Psoas muscle (tissue), 8 donors: ENCODE data around the gene SGMS2. TPM values are rescaled to one million over a fixed set of nuclear protein-coding genes. Genes with fewer than 3 reads are reported as not detected.

ENCODE experiments used
- ATAC-seq, 4 donors: fragments of 200-7000 bp; cut with Tn5 transposase; one replicate each; pipeline ENCODE4 v1.9.1; 2020; ENCODE audit warnings: moderate library complexity in 3 of 4, mild to moderate bottlenecking in 2 of 4
- DNase-seq, 2 donors: peaks; one replicate each; pipeline ENCODE4 v3.0.0-alpha.2; 2020
- H3K27ac ChIP-seq: fragments of 200-600 bp; one replicate; pipeline ENCODE4 v1.8.0; 2022
- H3K27me3 ChIP-seq, 3 donors: fragments of 200-600 bp in 1 of 3; one replicate each; pipeline versions ENCODE4 v1.6.1 to v1.8.0; 2013 to 2022; ENCODE audit warnings: low read length in 2 of 3, mild to moderate bottlenecking in 2 of 3, moderate library complexity in 1 of 3; ENCODE audit not compliant: insufficient read depth in 3 of 3
- H3K36me3 ChIP-seq, 2 donors: fragments of 200-600 bp in 1 of 2; one replicate each; pipeline versions ENCODE4 v1.6.1 to v1.8.0; 2013 to 2022; ENCODE audit warnings: low read depth in 1 of 2, mild to moderate bottlenecking in 1 of 2, moderate library complexity in 1 of 2; ENCODE audit not compliant: insufficient read depth in 1 of 2
- H3K4me1 ChIP-seq: fragments of 200-600 bp; one replicate; pipeline ENCODE4 v1.8.0; 2022
- H3K4me3 ChIP-seq: fragments of 200-600 bp; one replicate; pipeline ENCODE4 v1.8.0; 2022; ENCODE audit warnings: mild to moderate bottlenecking
- H3K9me3 ChIP-seq: fragments of 200-600 bp; one replicate; pipeline ENCODE4 v1.8.0; 2022
- WGBS, 3 donors: extraction: QIAGEN DNeasy Blood & Tissue Kit; methylation state at CpG; one replicate each; pipeline versions ENCODE4 v1.1.6 to v1.1.7; 2013; 5-methylcytosine and 5-hydroxymethylcytosine counted together
- intact Hi-C, 2 donors: fragments of 100-400 bp; cut with DNase I; formaldehyde crosslinking; loops; one replicate each; pipeline versions ENCODE4 v1.11.0 to v1.14.2; 2022
- polyA plus RNA-seq, 3 donors: library from polyadenylated mRNA; stranded (reverse); fragments of 200-250 nt; gene quantifications; one replicate each; pipeline ENCODE4 v1.2.3, GENCODE V29; 2013
- total RNA-seq, 4 donors: library from RNA; stranded (reverse); fragmentation: NEBNext Ultra II Directional in 2 of 4; extraction: Animal tissue kit (Norgen Biotek cat#: 25700) in 2 of 4; gene quantifications; one replicate each; pipeline versions ENCODE4 v1.2.1 to v1.2.4, GENCODE V29; 2021 to 2023
- TF ChIP-seq, protein P1 (sequence below): fragments of 200-600 bp; IDR thresholded peaks from one replicate; pipeline ENCODE4 v1.8.0; 2022; ENCODE audit warnings: antibody characterized with exemption
- donor health status: healthy with polysubstance abuse.
- donor health status: DM: no; HTN: no; CAD: no; lungs with moderate emphysema.
- donor health status: Bipolar disorder and iron deficiency.
- donor health status: healthy.
- donor health status: DM: yes; HTN: yes; CAD: no.
- donor health status: DM: no; HTN: no; CAD: no.
- donor health status: DM: no; HTN: no; CAD: no.
- donor health status: DM: yes; HTN: yes; CAD: no.

The SGMS2 gene
- total and polyA plus RNA-seq, 7 donors, result 1.7 to 14.2 (median 8.7) TPM

DNA sequence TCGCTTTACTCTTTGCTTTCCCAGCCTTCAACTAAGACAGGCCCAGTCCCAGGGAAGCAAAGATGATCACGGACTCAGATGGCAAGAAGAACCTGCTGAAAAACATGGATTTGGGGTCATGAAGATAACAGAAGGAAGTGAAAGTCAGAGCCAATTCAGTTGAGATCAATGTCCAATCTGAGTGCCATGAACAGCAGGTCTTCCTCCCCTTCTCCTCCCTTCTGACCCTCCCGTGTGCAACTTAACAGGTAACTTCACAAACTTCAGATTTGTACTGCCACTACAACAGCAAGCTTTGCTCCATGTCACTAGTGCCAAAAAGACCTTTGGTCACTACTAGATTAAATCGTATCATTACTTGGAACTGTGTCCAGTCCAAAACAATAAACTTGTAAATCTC lies 15.5 kb upstream of the SGMS2 start:
- Histone ChIP-seq H3K36me3 (no peaks in the 10 kb centered on the region), H3K4me1 (no peaks in the 10 kb centered on the region), H3K27ac (no peak overlapping the region), H3K4me3 (no peak overlapping the region), H3K27me3 (peaks cover 0 to 2% (median 0%) of the 10 kb centered on the region in 3 donors), H3K9me3 (no peaks in the 10 kb centered on the region)
- intact Hi-C loops, result no loop called here
- ATAC-seq (no peak), DNase-seq (no peak)
- TF ChIP-seq, protein P1, sequence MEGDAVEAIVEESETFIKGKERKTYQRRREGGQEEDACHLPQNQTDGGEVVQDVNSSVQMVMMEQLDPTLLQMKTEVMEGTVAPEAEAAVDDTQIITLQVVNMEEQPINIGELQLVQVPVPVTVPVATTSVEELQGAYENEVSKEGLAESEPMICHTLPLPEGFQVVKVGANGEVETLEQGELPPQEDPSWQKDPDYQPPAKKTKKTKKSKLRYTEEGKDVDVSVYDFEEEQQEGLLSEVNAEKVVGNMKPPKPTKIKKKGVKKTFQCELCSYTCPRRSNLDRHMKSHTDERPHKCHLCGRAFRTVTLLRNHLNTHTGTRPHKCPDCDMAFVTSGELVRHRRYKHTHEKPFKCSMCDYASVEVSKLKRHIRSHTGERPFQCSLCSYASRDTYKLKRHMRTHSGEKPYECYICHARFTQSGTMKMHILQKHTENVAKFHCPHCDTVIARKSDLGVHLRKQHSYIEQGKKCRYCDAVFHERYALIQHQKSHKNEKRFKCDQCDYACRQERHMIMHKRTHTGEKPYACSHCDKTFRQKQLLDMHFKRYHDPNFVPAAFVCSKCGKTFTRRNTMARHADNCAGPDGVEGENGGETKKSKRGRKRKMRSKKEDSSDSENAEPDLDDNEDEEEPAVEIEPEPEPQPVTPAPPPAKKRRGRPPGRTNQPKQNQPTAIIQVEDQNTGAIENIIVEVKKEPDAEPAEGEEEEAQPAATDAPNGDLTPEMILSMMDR, result no peak
- 79 to 81% (median 81%) methylated on average over 4 of the region's 4 CpGs for whole genome bisulfite sequencing, 3 donors

- TF ChIP-seq, protein P1, result no peak
- Histone ChIP-seq H3K27me3 (no peaks in the 10 kb centered on the region), H3K9me3 (no peaks in the 10 kb centered on the region), H3K27ac (no peak overlapping the region), H3K36me3 (no peaks in the 10 kb centered on the region), H3K4me1 (no peaks in the 10 kb centered on the region), H3K4me3 (no peak overlapping the region)
- ATAC-seq, result no peak
- intact Hi-C loops, result loop anchor here in 1 of 2 donors (5.0 kb wide), 1 partner anchor 93 kb away; no protein-coding TSS in a partner anchor
- 76 to 82% (median 79%) methylated on average over 1 of the region's 1 CpG for WGBS, 3 donors
- DNase-seq, result no peak
Measured at GRCh38 chr4:107814758-107815157, 10.0 kb upstream of the SGMS2 start.

GRCh38 chr4:107815158-107815557 lies 9.6 kb upstream of the SGMS2 start:
- H3K36me3 ChIP-seq, result no peaks in the 10 kb centered on the region
- TF ChIP-seq, protein P1, result no peak
- intact Hi-C loops, result loop anchor here in 1 of 2 donors (5.0 kb wide), 1 partner anchor 92 kb away; no protein-coding TSS in a partner anchor
- H3K27ac ChIP-seq, result no peak overlapping the region
- ATAC-seq, result no peak
- 30 to 38% (median 33%) methylated on average over 1 of the region's 1 CpG for WGBS, 3 donors
- no peaks in the 10 kb centered on the region for H3K9me3 ChIP-seq
- H3K4me1 ChIP-seq, result no peaks in the 10 kb centered on the region
- no peaks in the 10 kb centered on the region for H3K27me3 ChIP-seq
- DNase-seq, result no peak
- H3K4me3 ChIP-seq, result no peak overlapping the region

DNA sequence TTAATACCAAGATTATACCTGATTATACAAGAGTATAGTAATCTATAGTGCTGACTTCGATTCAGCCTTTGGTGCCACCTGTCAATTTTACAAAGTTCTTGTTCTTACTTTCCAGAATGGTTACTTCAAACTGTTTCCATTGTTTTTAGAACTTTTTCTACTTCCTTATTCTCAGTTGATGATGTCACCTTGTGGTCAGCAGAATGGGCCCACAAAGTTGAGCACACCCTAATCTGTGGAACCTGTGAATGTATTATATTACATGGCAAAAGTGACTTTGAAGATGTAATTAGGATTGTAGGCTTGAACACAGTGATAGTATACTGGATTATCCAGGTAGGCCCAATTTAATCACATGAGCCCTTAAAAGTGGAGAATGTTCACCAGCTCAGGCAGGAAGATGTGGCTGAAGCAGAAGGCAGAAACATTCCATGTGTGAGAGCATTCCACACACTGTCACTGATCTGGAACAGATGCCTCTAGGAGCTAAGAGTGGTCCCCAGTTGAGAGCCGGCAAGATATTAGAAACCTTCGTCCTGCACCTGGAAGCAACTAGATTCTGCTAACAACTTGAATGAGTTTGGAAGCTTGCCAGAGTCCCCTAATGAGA lies 6.3 kb upstream of the SGMS2 start:
- H3K36me3 ChIP-seq, result no peaks in the 10 kb centered on the region
- intact Hi-C loops, result loop anchor here in 1 of 2 donors (5.0 kb wide), 1 partner anchor 89 kb away; no protein-coding TSS in a partner anchor
- peaks cover under 1% of the 10 kb centered on the region for H3K4me1 ChIP-seq
- H3K27me3 ChIP-seq, result no peaks in the 10 kb centered on the region
- WGBS, 3 donors, result 82 to 91% (median 85%) methylated on average over 3 of the region's 3 CpGs
- ATAC-seq (no peak), DNase-seq (no peak)
- no peaks in the 10 kb centered on the region for H3K9me3 ChIP-seq
- H3K27ac ChIP-seq, result no peak overlapping the region
- no peak overlapping the region for H3K4me3 ChIP-seq
- TF ChIP-seq, protein P1, result no peak
